GM21526 (cell line): Measurements from ENCODE around the gene CIB2.
"Not testable (repeated sequence)": the region's sequence is repeated elsewhere in the genome, so short reads cannot be mapped to it uniquely, and the experiment has no call there.

Experiments used
- ATAC-seq: cut with Tn5 transposase; IDR thresholded peaks from one replicate; pipeline ENCODE4 v1.9.1; 2021; ENCODE audit warnings: moderate library complexity; ENCODE audit not compliant: unreplicated experiment, low FRiP score

Gene CIB2

DNA sequence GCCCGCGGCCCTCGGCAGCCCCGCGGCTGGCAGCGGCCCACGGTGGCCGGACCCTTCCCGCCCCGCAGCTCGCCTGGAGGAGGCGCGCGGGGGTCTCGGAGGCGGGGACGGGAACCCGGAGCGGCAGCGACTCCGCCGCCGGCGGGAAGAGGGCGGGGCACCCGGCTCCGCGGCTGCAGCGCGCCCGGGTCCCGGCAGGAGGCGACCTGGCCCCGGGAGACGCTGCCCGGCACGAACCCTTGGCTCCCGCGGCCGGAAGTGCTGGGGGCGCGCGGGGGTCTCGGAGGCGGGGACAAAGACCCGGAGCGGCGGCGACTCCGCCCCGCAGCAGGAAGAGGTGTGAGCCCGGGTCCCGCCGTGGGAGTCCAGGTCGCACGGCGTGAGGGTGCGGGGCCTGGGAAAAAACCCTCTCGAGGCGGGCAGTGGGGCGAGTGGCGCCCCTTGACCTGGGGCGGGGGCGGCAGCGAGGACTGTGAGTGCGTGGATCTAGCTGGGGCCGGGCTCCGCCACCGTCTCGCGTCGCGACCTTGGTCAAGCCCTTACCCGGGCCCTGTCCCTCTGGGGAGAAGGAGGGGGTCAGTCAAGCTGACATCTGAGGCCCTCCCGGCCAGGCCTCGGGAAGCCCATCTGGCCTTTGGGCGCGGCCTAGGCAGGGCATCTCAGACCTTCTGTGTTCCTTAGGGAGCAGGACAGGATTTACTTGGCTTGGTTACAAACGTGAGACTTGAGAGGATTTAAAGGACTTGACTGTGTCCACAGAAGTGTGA, at the start of gene CIB2:
CIB2 (minus strand) TSS at position 151 of the 767 bp plus-strand sequence. CDS start 230 bp downstream, outside the sequence.
- ATAC-seq = peak; percentile 68

DNA sequence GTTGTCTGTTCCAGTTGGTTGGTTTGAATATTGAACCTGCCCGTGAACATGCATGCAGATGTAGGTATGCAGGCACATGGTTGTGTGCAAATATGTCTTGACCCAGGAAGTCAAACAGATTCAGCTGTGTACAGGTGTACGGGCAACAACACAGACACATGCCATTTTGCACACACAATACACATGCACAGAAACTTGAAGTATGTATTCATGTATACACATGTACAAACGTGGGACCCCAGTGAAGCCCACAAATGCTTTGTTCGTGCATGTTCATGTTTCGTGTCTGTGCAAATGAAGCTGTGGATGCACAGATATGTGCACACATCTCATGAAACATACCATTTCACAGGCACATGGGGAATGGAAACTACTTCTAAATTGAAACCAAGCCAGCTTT, 48.7 kb upstream of the CIB2 start:
- ATAC-seq = no peak

DNA sequence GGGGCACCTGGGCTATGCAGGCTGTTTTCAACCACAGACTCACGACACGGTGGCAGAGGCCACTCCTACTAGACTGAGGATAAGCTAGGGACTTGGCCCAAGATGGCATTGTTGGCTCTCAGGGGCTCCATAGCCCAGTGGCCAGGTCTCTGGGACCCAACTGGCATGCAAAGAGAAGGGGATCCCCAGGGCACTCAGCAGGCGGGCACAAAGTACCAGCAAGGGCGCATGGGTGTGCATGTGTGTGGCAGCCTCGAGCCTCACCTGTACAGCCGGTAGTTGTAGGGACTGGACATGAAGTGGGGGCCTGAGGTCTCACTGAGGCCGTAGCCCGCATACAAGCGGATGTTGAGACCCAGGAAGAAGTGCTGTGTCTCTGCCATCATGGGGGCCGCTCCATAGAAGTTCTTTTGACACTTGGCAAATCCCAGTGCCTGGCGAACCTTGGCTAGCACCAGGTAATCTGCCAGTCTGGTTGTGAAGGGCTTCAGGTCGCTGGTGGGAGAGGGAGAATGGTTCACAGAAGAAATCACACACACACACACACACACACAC, 48.1 kb upstream of the CIB2 start:
- no peak for ATAC-seq

DNA sequence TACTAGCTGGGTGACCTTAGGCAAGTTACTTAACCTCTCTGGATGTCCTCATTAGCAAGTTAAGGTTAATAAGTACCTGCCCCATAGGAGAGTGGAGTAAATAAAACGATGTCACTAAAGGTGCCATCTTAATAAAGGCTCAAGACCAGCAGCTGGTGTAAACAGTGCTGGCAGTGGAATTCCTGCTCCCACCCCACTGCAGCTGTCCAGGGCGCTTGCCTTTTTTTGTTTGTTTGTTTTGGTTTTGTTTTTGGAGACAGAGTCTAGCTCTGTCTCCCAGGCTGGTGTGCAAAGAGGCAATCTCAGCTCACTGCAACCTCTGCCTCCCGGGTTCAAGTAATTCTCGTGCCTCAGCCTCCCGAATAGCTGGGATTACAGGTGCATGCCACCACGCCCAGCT, 46.8 kb upstream of the CIB2 start:
- no peak for ATAC-seq

DNA sequence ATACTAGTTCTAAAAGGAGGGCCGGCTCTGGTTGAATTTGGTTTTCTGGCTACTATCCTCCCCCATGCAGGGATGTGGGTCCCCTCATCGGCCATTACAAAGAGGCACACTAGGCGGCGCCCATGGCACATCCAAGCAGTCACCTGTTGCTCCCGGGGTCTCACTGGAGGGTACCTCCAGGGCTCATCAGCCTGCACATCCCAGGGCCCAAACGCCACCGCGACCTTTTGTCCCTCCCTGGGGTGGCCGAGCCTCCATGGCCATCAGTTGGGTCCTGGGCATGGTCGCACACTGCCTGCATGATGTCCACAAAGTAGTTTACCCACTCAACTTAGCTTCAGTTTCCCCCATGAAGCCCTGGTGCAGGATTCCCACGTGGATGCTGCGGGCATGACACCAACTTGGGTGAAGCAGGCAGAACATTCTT, 46.2 kb upstream of the CIB2 start:
- ATAC-seq = no peak

DNA sequence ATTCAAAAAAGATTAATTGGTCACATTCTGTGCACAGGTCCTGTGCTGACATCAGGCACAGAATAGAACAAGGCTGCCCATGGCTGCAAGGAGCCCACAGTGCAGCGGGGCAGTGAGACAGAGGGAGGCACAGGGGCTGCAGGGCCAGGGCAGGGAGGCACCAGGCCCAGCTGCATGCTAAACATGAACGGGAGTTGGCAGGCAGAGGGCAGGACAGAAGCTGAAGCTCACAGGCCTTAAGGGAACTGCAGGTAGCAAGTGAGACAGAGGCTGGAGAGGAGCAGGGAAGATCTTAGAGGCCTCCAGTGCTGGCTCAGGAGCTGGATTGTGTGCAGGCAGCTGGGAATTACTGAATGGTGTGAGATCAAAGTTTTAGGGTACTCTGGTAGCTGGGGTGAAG, 44.1 kb upstream of the CIB2 start:
- no peak for ATAC-seq

DNA sequence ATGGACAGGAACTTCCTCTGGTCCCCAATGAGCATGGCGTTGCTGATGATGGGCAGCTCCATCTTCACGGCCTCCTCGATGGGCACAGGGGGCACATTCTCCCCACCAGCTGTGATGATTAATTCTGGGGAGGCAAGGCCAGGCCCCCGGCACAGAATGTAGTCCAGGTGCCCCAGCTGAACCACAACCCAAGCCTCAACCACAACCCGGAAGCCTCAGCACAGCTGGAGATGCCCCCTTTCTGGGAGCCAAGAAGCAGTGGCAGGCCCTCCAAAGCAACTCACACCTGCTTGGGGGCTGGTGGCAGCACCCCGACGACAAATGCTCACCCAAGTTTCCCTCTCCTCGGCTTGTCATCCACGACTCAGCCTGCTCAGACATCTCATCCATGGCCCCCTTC, 43.2 kb upstream of the CIB2 start:
- no peak for ATAC-seq

DNA sequence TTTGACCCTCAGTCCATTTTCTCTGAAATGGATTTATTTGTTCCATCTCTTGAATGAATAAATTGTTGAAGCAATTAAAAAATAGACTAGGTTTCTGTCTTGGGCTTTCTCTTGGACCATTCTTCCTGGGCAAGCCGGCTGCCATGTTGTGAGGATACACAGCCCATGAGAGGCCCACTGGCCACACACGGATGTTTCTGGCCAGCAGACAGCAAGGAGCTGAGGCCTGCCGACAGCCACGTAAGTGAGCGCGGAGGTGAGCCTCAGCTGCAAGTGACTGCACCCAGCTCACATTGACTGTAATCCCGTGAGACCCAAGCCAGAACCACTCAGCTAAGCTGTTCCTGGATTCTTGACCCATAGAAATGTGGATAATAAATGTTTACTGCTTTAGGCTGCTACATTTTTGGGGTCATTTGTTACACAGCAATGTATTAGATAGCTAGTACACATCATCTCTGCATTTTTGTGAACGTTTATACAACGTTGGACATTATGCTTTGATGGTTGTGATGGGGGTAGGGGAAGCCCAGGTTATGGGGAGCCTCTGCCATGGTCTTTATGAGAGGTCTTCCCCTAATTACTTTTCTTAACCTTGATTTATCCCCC, 40.7 kb upstream of the CIB2 start:
- ATAC-seq = no peak

DNA sequence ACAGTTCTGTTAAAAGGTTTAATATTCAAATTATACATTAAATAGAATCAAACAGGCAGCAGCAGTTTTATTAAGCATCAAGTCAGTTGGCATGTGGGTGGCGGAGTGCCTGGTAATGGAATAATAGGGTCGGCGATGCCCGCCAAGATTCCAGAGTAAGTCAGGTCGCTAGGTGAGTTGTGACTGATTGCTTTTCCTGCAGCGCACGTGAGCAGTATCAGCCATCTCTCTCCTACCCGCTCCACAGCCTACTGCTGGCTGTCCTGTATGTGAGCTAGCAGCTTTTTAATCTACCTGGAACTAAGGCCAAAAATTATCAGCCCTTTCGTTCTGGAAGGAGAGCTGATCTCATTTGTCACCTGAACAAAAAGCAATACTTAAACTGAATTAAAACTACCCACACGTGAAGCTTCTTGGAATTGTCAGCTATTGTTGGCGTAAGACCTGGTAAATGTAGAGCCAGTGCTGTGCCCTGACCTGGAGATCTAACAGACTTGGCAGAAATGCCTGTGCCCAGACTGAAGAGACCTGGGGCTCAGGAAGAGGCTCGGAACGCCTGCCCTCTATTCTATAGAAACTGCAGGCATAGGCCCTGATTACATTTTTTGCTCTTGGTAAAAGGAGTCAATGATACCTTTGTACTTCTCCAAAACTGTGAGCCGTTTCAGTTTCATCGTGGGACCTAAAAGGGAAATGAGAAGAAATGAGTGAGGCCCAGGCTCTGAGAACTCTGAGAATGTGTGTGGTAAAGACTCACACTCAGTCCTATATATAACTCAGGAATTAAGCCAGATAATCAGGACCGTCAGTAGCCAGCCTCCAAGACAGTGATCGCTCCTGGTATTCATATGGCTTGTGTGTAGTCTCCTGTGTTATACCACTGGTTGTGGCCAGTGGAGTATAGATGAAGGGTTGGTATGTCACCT, 39.9 kb upstream of the CIB2 start:
- ATAC-seq = peak; percentile 67

DNA sequence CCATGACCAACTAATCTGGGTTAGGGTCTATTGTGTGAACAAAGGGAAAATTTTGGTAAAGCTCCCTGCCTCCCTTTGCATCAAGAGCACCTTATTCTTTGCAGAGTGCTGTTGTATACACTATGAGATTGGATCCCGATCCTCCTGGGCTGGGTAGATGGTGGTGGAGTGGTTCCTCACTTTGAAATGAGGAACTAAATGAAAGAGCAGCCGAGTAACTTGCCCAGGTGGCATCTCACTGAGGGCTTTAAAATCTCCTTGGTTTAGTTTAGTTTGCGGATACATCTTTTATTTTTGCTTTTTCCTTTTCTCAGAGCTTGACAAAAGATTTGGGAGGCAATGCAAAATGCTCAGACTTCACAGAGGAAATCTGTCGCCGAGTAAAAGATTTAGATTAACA, 37.4 kb upstream of the CIB2 start:
- ATAC-seq = no peak

DNA sequence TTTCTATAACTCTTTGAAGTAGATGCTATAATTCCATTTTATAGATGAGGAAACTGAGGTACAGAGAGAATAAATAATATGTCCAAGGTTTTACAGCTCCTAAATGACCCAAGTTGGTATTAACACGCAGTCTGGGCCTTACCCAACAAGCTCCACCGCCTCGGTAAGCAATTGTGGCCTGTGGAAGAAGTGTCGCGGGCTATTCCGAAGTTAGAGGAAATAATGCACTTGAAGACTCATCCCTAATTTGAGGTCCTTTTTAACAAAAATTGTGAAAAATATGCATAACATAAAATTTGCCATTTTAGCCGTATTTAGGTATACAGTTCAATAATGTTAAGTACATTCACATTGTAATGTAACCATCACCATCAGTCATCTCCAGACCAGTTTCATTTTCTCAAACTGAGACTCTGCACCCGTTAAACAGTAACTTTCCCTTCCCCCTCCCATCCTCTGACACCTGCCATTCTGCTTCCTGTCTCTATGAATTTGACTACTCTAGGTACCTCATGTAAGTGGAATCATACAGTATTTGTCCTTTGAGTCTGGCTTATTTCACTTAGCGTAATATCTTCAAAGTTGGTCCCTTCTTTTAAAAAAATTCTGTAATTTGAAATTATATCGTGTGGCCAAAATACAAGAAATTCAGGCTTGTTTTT, 36.1 kb upstream of the CIB2 start:
- ATAC-seq = no peak

DNA sequence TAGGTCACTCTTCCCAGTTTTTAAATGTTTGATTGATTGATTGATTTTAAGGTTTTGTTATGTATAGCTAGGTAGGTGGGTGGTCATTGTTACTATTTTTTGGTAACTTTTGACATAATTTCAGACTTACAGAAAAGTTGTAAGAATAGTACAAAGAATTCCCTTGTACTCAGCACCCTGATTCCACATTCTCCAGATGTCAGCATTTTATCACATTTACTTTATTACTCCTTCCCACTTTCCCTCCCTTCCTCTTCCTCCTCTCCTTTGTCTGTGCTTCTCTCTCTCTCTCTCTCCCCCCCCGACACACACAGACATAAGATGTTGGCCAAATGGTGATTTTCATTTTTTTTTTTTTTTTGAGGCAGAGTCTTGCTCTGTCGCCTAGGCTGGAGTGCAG, 32.8 kb upstream of the CIB2 start:
- ATAC-seq = no peak

DNA sequence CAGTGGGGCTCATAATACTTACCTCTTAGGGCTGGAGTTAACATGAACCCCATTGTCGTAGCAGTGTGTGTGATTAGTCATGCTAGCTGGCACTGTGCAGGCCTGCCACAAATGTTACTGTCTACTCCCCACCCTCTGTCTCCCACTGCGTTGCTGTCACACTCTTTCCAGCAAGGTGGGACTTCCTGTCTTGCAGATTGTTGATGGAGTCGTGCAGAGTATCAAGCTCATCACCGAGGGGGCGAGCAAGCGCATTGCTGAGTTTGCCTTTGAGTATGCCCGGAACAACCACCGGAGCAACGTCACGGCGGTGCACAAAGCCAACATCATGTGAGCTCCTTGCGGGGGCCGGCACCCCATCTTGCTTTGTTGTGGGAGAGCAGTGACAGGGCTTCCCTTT, 30.8 kb upstream of the CIB2 start:
- no peak for ATAC-seq

DNA sequence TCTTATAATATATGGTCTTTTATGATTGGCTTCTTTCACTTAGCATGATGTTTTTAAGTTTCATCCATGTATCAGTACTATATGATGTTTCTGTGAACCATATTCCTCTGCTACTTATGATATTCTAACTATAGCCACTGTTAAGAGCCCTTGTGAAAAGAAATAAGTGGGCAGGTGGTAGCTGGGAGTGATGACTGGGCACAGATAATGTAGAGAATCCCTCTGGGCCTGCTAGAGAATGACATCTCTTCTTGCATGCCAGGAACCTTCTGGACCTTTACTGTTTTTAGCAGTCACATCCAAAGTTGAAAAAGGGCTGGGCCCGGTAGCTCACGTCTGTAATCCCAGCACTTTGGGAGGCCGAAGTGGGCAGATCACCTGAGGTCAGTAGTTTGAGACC, 28.1 kb upstream of the CIB2 start:
- ATAC-seq = no peak

DNA sequence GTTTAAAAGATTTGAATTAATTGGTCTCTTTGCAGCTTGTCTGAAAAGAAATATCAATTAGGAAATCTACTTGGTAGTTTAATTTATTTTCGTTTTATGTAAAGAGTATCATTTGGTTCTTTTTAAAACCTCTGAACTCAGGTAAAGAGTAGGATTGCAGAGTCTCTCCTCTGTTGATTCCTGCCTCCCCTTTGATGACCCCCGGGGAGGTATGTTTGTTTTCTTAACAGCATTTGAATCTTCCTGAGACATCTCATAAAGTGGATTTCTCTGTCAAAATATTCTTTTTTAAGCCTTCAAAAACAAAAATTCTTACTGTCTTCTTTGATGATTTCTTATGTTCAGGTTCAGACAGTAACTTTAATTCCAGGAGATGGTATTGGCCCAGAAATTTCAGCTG, 26.0 kb upstream of the CIB2 start:
- no peak for ATAC-seq

DNA sequence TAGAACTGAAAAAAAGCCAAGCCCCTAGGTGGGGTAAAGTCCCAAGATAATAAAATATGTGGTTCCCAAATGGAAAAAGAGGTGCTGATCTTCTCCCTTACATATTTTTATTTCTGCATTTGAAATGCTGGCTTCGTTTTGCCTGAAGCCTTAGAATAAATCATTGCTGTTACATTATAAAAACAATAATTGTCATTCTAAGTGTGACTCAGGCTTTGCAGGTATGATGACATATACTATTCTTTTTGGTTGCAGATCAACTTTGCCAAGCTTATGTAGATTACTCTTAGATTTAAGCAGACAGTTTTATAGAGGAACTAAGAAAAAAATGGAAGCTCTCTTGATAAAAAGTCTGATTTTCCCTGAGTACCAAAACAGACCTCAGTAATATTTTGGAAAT, 25.4 kb upstream of the CIB2 start:
- no peak for ATAC-seq

DNA sequence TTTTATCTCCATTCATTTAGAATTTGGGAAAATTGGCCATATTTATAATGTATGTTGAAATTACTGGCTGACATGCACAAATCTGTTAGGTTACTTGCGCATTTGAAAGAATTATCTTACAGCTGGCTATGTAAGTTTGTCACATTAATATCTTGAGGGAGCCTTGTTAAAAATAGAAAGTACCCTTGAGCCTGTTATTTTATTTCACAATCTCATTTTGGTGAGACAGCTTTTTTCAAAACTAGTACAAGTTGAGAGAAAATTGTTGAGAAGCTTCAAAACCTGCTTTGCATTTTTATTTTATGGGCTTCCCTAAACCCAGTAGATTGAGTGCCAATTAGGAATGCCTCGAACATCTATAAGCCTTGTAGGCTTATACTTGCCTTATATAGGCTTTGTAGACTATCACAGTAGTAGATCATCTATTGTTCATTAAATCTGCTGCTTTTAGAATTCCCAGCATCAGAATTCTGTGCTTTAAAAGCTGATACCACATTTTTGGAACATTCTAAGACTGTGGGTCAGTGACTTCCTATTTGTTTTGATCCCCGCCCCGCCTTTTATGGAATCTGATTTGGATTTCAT, 24.2 kb upstream of the CIB2 start:
- no peak for ATAC-seq

DNA sequence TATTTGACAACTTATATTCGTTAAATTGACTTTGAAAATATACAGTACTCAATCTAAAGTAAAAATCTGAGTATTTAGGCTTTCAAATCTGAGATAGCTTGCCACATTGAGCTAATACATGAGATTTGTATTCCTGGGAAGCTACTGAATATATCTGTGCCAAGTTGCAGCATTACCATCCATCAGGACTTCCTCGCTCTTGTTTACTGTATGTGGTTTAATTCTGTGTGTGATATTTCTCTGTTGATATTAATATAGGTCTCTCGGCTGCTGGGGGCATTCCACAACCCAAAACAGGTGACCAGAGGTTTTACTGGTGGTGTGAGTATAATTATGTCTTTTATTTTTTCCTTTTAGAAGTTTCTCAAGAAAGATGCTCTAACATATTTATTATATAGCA, 23.7 kb upstream of the CIB2 start:
- ATAC-seq = no peak

DNA sequence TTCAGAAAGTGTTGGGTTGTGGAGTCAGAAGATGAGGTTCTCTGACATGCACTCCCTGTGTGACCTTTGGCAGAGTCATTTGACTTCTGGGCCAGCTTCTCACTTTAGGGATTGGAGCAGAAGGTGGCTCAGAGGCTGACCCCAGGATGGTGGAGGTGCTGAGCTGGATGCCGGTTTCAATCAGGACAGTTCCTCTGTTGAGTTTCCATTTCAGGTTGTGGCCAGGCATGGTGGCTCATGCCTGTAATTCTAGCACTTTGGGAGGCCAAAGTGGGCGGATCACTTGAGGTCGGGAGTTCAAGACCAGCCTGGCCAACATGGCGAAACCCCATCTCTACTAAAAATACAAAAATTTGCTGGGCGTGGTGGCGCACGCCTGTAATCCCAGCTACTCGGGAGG, 19.8 kb upstream of the CIB2 start:
- ATAC-seq = not testable (repeated sequence)
